MM.1S (cell line): ENCODE data around the gene LDLRAP1.
"Not testable (repeated sequence)": the region's sequence is repeated elsewhere in the genome, so short reads cannot be mapped to it uniquely, and the experiment has no call there.

ENCODE experiments used
- DNase-seq: peaks from one replicate; pipeline ENCODE4 v3.0.0-alpha.2; 2015
- H2AFZ ChIP-seq: fragments of 300-600 bp; sonication (generic); 2 replicates; pipeline ENCODE4 v1.6.0; 2016; ENCODE audit warnings: antibody characterized with exemption, low read length
- H3F3A ChIP-seq: fragments of 300-600 bp; sonication (generic); 2 replicates; pipeline ENCODE4 v1.6.1; 2016; ENCODE audit warnings: mild to moderate bottlenecking, antibody characterized with exemption, low read length, moderate library complexity, mixed read lengths; ENCODE audit not compliant: insufficient read depth
- H3K27ac ChIP-seq: fragments of 300-600 bp; sonication (generic); 2 replicates; pipeline ENCODE4 v1.5.1; 2016; ENCODE audit warnings: mild to moderate bottlenecking, low read length
- H3K27me3 ChIP-seq: fragments of 300-600 bp; sonication (generic); replicated peaks from 2 replicates; pipeline ENCODE4 v1.6.0; 2016; ENCODE audit warnings: low read length; ENCODE audit not compliant: insufficient read depth
- H3K36me3 ChIP-seq: fragments of 300-600 bp; sonication (generic); replicated peaks from 2 replicates; pipeline ENCODE4 v1.6.1; 2016; ENCODE audit warnings: mild to moderate bottlenecking, low read length, mixed read lengths; ENCODE audit not compliant: insufficient read depth
- H3K4me1 ChIP-seq: fragments of 300-600 bp; sonication (generic); 2 replicates; pipeline ENCODE4 v1.6.1; 2016; ENCODE audit warnings: low read length, mixed read lengths
- H3K4me2 ChIP-seq: fragments of 300-600 bp; sonication (generic); 2 replicates; pipeline ENCODE4 v1.6.0; 2016; ENCODE audit warnings: low read depth, low read length
- H3K4me3 ChIP-seq: fragments of 300-600 bp; sonication (generic); 2 replicates; pipeline ENCODE4 v1.5.1; 2016; ENCODE audit warnings: low read length, mixed read lengths
- H3K79me2 ChIP-seq: fragments of 300-600 bp; sonication (generic); 2 replicates; pipeline ENCODE4 v1.6.1; 2016; ENCODE audit warnings: mixed run types, low read length, mixed read lengths
- H3K9ac ChIP-seq: fragments of 300-600 bp; sonication (generic); 2 replicates; pipeline ENCODE4 v1.6.1; 2016; ENCODE audit warnings: low read length, mixed read lengths
- H3K9me2 ChIP-seq: fragments of 300-600 bp; sonication (generic); replicated peaks from 2 replicates; pipeline ENCODE4 v1.6.1; 2016; ENCODE audit warnings: mild to moderate bottlenecking, low read length, mixed read lengths; ENCODE audit not compliant: insufficient read depth
- H3K9me3 ChIP-seq: fragments of 300-600 bp; sonication (generic); replicated peaks from 2 replicates; pipeline ENCODE4 v1.6.1; 2016; ENCODE audit warnings: mild to moderate bottlenecking, low read length, mixed read lengths; ENCODE audit not compliant: insufficient read depth
- H4K20me1 ChIP-seq: fragments of 300-600 bp; sonication (generic); 2 replicates; pipeline ENCODE4 v1.6.1; 2016; ENCODE audit warnings: mild to moderate bottlenecking, low read length, moderate library complexity, mixed read lengths; ENCODE audit not compliant: insufficient read depth
- CTCF ChIP-seq: fragments of 300-600 bp; sonication (generic); IDR thresholded peaks from 2 replicates; pipeline ENCODE4 v1.5.1; 2016; ENCODE audit warnings: antibody characterized with exemption, low read length, mixed read lengths
- EZH2 ChIP-seq: fragments of 300-600 bp; sonication (generic); optimal IDR thresholded peaks from 2 replicates; pipeline ENCODE3; 2017; ENCODE audit warnings: low read depth, mild to moderate bottlenecking, antibody characterized with exemption, low read length, mixed read lengths
- EZH2phosphoT487 ChIP-seq: fragments of 300-600 bp; sonication (generic); IDR thresholded peaks from 2 replicates; pipeline ENCODE4 v1.6.1; 2018; ENCODE audit warnings: antibody characterized with exemption, low read length

LDLRAP1 gene

GRCh38 chr1:25598879-25599278, 55.5 kb downstream of the LDLRAP1 start:
- peaks cover 15% of the 10 kb centered on the region for H3K4me1 ChIP-seq
- H2AFZ ChIP-seq, result no peak overlapping the region
- no peaks in the 10 kb centered on the region; the same call in 1 of the 2 replicates for H3F3A ChIP-seq
- TF ChIP-seq EZH2 (no peak), EZH2phosphoT487 (no peak), CTCF (no peak)
- no peaks in the 10 kb centered on the region for H3K27me3 ChIP-seq
- H3K27ac ChIP-seq, result no peak overlapping the region
- H3K4me3 ChIP-seq, result no peak overlapping the region
- no peaks in the 10 kb centered on the region for H3K9me2 ChIP-seq
- no peak overlapping the region for H3K4me2 ChIP-seq
- H4K20me1 ChIP-seq, result no peaks in the 10 kb centered on the region
- DNase-seq, result no peak
- no peaks in the 10 kb centered on the region for H3K79me2 ChIP-seq
- no peaks in the 10 kb centered on the region for H3K36me3 ChIP-seq
- no peak overlapping the region for H3K9ac ChIP-seq
- H3K9me3 ChIP-seq, result no peaks in the 10 kb centered on the region

GRCh38 chr1:25599969-25600610, 56.7 kb downstream of the LDLRAP1 start:
- H4K20me1 ChIP-seq, result no peaks in the 10 kb centered on the region
- TF ChIP-seq EZH2 (no peak), EZH2phosphoT487 (no peak), CTCF (no peak)
- H3K4me2 ChIP-seq, result peak overlapping the region; percentile 84
- peaks cover 15% of the 10 kb centered on the region for H3K4me1 ChIP-seq
- H3K9me2 ChIP-seq, result no peaks in the 10 kb centered on the region
- no peaks in the 10 kb centered on the region for H3K27me3 ChIP-seq
- no peaks in the 10 kb centered on the region for H3K9me3 ChIP-seq
- H2AFZ ChIP-seq, result peak overlapping the region; percentile 56; the same call in 1 of the 2 replicates
- H3K4me3 ChIP-seq, result peak overlapping the region; percentile 29; the same call in 1 of the 2 replicates
- peak overlapping the region; percentile 31; the same call in 1 of the 2 replicates for H3K27ac ChIP-seq
- peak overlapping the region; percentile 38; the same call in 1 of the 2 replicates for H3K9ac ChIP-seq
- H3K36me3 ChIP-seq, result no peaks in the 10 kb centered on the region
- no peaks in the 10 kb centered on the region; the same call in 1 of the 2 replicates for H3F3A ChIP-seq
- no peaks in the 10 kb centered on the region for H3K79me2 ChIP-seq
- DNase-seq, result peak; percentile 18

- H3K4me3 ChIP-seq, H3K4me2 ChIP-seq, H3K27ac ChIP-seq, H3K79me2 ChIP-seq, DNase-seq, H3K9ac ChIP-seq, H3K36me3 ChIP-seq, H4K20me1 ChIP-seq, H3K27me3 ChIP-seq, H3F3A ChIP-seq, H2AFZ ChIP-seq, H3K9me3 ChIP-seq, H3K9me2 ChIP-seq: not testable (repeated sequence)
- H3K4me1 ChIP-seq, result peaks cover 15% of the 10 kb centered on the region
These were observed 57.7 kb downstream of the LDLRAP1 start for GRCh38 chr1:25600971-25601699.

GRCh38 chr1:25603779-25604538, 60.6 kb downstream of the LDLRAP1 start:
- not testable (repeated sequence) for H3K9ac ChIP-seq, H4K20me1 ChIP-seq, H3K9me2 ChIP-seq, DNase-seq, H3K36me3 ChIP-seq, H2AFZ ChIP-seq, H3K4me2 ChIP-seq, H3K4me3 ChIP-seq, H3K79me2 ChIP-seq, H3K27ac ChIP-seq, H3K9me3 ChIP-seq, H3K27me3 ChIP-seq
- Histone ChIP-seq H3F3A (peaks cover 15% of the 10 kb centered on the region), H3K4me1 (peaks cover 24% of the 10 kb centered on the region)
